ENCODE measurements around the gene MTMR2.
"Not testable (repeated sequence)": the region's sequence is repeated elsewhere in the genome, so short reads cannot be mapped to it uniquely, and the experiment has no call there.

Gene MTMR2

GRCh38 chr11:95892492-95892891, 31.4 kb downstream of the MTMR2 start:
- DNase-seq, result no peak
- in situ Hi-C loops (cut with MboI; ENCODE audit: low pct_unique_long_range_greater_than_20kb, low sequenced_read_pairs), result no loop called here

- in situ Hi-C loops (cut with MboI; ENCODE audit: low pct_unique_long_range_greater_than_20kb, low sequenced_read_pairs), result no loop called here
Observed at GRCh38 chr11:95891423-95892170, 32.3 kb downstream of the MTMR2 start.

GRCh38 chr11:95888852-95889251, 35.1 kb downstream of the MTMR2 start:
- DNase-seq, result no peak
- in situ Hi-C loops (cut with MboI; ENCODE audit: low pct_unique_long_range_greater_than_20kb, low sequenced_read_pairs), result no loop called here

More at GRCh38 chr11:95891423-95892170, 32.3 kb downstream of the MTMR2 start:
- DNase-seq, result peak; percentile 15

GRCh38 chr11:95888439-95888838, 35.5 kb downstream of the MTMR2 start:
- in situ Hi-C loops (cut with MboI; ENCODE audit: low pct_unique_long_range_greater_than_20kb, low sequenced_read_pairs), result no loop called here
- no peak for DNase-seq

- no peak for DNase-seq
- in situ Hi-C loops (cut with MboI; ENCODE audit: low pct_unique_long_range_greater_than_20kb, low sequenced_read_pairs), result no loop called here
Observed at GRCh38 chr11:95886462-95886861, 37.4 kb downstream of the MTMR2 start.

- DNase-seq, result no peak
- in situ Hi-C loops (cut with MboI; ENCODE audit: low pct_unique_long_range_greater_than_20kb, low sequenced_read_pairs), result no loop called here
Observed at GRCh38 chr11:95884802-95885201, 39.1 kb downstream of the MTMR2 start.

GRCh38 chr11:95884376-95884775, 39.5 kb downstream of the MTMR2 start:
- DNase-seq, result no peak
- in situ Hi-C loops (cut with MboI; ENCODE audit: low pct_unique_long_range_greater_than_20kb, low sequenced_read_pairs), result no loop called here

- in situ Hi-C loops (cut with MboI; ENCODE audit: low pct_unique_long_range_greater_than_20kb, low sequenced_read_pairs), result no loop called here
- DNase-seq, result no peak
Observed at GRCh38 chr11:95883381-95883780, 40.5 kb downstream of the MTMR2 start.

- DNase-seq, result no peak
- in situ Hi-C loops (cut with MboI; ENCODE audit: low pct_unique_long_range_greater_than_20kb, low sequenced_read_pairs), result no loop called here
Observed at GRCh38 chr11:95877291-95877690, 46.6 kb downstream of the MTMR2 start.

- DNase-seq; in situ Hi-C loops (cut with MboI; ENCODE audit: low pct_unique_long_range_greater_than_20kb, low sequenced_read_pairs): not testable (repeated sequence)
Observed at GRCh38 chr11:95870877-95871276, 53.0 kb downstream of the MTMR2 start.

GRCh38 chr11:95867105-95867504, 56.8 kb downstream of the MTMR2 start:
- in situ Hi-C loops (cut with MboI; ENCODE audit: low pct_unique_long_range_greater_than_20kb, low sequenced_read_pairs), result no loop called here
- peak; percentile 20 for DNase-seq

GRCh38 chr11:95863486-95864140, 60.3 kb downstream of the MTMR2 start:
- DNase-seq, result no peak
- in situ Hi-C loops (cut with MboI; ENCODE audit: low pct_unique_long_range_greater_than_20kb, low sequenced_read_pairs), result no loop called here

- DNase-seq; in situ Hi-C loops (cut with MboI; ENCODE audit: low pct_unique_long_range_greater_than_20kb, low sequenced_read_pairs): not testable (repeated sequence)
Observed at GRCh38 chr11:95860024-95860423, 63.9 kb downstream of the MTMR2 start.

- in situ Hi-C loops (cut with MboI; ENCODE audit: low pct_unique_long_range_greater_than_20kb, low sequenced_read_pairs); DNase-seq: not testable (repeated sequence)
Observed at GRCh38 chr11:95854362-95854761, 69.5 kb downstream of the MTMR2 start.

GRCh38 chr11:95853862-95854261, 70.0 kb downstream of the MTMR2 start:
- in situ Hi-C loops (cut with MboI; ENCODE audit: low pct_unique_long_range_greater_than_20kb, low sequenced_read_pairs), result no loop called here
- no peak for DNase-seq

- in situ Hi-C loops (cut with MboI; ENCODE audit: low pct_unique_long_range_greater_than_20kb, low sequenced_read_pairs), result no loop called here
- DNase-seq, result peak; percentile 17
Observed at GRCh38 chr11:95853138-95853537, 70.8 kb downstream of the MTMR2 start.

- in situ Hi-C loops (cut with MboI; ENCODE audit: low pct_unique_long_range_greater_than_20kb, low sequenced_read_pairs), result no loop called here
- DNase-seq, result no peak
Observed at GRCh38 chr11:95850137-95850536, 73.8 kb downstream of the MTMR2 start.

- DNase-seq, result peak; percentile 43
- in situ Hi-C loops (cut with MboI; ENCODE audit: low pct_unique_long_range_greater_than_20kb, low sequenced_read_pairs), result no loop called here
Observed at GRCh38 chr11:95849087-95849825, 74.7 kb downstream of the MTMR2 start.

- no peak for DNase-seq
- in situ Hi-C loops (cut with MboI; ENCODE audit: low pct_unique_long_range_greater_than_20kb, low sequenced_read_pairs), result no loop called here
Observed at GRCh38 chr11:95845167-95845566, 78.7 kb downstream of the MTMR2 start.
